NT2/D1 (cell line): ENCODE measurements around the gene TPRG1L.

Source experiments
- SUZ12 ChIP-seq: IDR thresholded peaks from 2 replicates; pipeline ENCODE4 v1.6.1; 2011; ENCODE audit not compliant: insufficient read length, insufficient read depth; ENCODE audit errors: extremely low read depth
- YY1 ChIP-seq: IDR thresholded peaks from 2 replicates; pipeline ENCODE4 v1.6.1; 2011; ENCODE audit not compliant: insufficient read length, insufficient read depth
- ZNF274 ChIP-seq: IDR thresholded peaks from 2 replicates; pipeline ENCODE4 v1.6.1; 2011; ENCODE audit warnings: mild to moderate bottlenecking, low read depth, low read length

GRCh38 chr1:3678361-3679097 lies 53.7 kb downstream of the TPRG1L start:
- no peak for TF ChIP-seq YY1
- TF ChIP-seq SUZ12: no peak
- TF ChIP-seq ZNF274: no peak
